GM10266 (cell line): ENCODE results near the gene FAM83G.

Experiments used
- DNase-seq: peaks from one replicate; pipeline ENCODE4 v3.0.0; 2012; ENCODE audit errors: extremely low spot score
- TF ChIP-seq, protein P1 (sequence below): IDR thresholded peaks from 2 replicates; pipeline ENCODE4 v1.5.1; 2012; ENCODE audit warnings: mild to moderate bottlenecking, low read depth; ENCODE audit not compliant: control insufficient read depth, insufficient read depth; ENCODE audit errors: missing control alignments

Gene FAM83G

DNA sequence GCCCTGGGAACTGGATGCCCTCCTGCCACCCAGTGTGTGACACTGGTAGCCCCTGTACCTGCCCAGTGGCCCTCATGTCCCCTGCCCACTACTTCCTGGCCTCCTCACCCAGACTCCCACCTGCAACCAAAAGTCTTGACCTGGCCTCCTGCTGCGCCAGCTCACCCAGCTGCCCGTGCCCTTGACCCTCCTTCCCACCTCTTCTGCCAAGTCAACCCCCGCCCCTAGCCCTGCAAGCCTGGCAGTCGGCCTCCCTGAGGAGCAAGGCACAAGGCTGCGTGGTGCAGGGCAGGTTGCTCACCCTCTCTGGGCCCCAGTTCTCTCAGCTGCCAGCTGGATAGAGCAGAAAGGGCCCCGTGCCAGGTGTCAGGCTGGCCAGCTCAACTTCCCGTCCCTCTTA is 12.3 kb upstream of the FAM83G start:
- no peak for DNase-seq
- TF ChIP-seq, protein P1, sequence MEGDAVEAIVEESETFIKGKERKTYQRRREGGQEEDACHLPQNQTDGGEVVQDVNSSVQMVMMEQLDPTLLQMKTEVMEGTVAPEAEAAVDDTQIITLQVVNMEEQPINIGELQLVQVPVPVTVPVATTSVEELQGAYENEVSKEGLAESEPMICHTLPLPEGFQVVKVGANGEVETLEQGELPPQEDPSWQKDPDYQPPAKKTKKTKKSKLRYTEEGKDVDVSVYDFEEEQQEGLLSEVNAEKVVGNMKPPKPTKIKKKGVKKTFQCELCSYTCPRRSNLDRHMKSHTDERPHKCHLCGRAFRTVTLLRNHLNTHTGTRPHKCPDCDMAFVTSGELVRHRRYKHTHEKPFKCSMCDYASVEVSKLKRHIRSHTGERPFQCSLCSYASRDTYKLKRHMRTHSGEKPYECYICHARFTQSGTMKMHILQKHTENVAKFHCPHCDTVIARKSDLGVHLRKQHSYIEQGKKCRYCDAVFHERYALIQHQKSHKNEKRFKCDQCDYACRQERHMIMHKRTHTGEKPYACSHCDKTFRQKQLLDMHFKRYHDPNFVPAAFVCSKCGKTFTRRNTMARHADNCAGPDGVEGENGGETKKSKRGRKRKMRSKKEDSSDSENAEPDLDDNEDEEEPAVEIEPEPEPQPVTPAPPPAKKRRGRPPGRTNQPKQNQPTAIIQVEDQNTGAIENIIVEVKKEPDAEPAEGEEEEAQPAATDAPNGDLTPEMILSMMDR: no peak

- TF ChIP-seq, protein P1: no peak
- DNase-seq: no peak
Measured at GRCh38 chr17:19016297-19016696, 11.7 kb upstream of the FAM83G start.

GRCh38 chr17:19015428-19015827 is 10.9 kb upstream of the FAM83G start:
- DNase-seq: no peak
- TF ChIP-seq, protein P1: no peak

GRCh38 chr17:19014628-19015215 is 10.2 kb upstream of the FAM83G start:
- TF ChIP-seq, protein P1: no peak
- no peak for DNase-seq

DNA sequence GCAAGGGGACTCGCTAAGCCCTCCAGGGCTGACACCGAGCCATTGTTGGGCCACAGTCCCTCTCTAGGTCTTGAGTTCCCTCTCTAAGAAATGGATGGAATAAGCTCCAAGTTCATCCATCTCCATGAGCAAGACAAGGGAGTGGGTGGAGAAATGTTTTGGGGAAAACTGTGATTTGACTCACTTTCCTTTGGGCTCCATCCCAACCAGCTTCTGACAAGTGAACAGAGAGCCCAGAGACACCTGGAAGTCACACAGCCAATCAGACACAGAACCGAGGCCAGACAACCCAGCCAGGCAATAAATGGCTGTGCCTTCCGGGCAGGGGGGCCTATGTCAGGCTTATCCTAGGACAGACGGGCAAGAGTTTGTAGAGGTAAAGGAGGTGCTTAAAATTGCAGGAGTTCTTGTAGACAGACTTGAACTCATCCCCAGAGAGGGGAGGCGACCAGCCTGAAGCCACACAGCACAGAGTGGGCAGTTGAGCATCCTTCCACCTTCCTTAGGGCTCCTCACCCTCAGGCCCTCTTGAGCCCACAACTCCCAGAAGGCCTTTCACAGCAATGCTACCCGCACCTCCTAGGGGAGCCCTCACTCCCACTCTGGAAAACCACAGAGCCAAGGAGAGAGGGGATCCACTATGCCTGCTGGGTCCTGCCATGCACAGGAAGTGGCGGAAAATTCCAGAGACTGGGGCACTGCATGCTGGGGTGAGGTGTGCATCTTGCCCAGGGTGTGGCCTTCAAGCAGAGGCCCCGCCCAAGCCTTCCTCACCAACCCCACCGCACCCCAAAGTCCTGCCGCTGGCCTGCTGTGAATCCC is 9.5 kb upstream of the FAM83G start:
- no peak for DNase-seq
- TF ChIP-seq, protein P1: no peak

DNA sequence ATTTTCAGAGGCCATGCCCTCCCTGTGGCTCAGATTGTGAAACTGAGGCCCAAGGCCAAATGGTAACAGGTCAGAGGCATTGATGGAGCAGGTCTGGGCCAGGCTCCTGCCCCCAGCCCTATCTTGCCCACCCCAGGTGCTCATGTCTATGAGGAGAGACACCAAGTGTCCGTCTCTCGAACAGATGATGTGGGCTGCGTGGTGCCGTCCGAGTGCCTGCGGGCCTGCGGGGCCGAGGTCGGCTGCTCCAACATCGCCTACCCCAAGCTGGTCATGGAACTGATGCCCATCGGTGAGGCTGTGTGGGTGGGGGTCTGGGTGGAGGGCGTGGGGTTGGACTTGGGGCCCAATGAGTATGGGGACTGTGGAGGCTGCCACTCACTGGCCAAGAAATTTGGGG is 8.7 kb upstream of the FAM83G start:
- DNase-seq: no peak
- TF ChIP-seq, protein P1: no peak

GRCh38 chr17:19012171-19013080 is 7.9 kb upstream of the FAM83G start:
- no peak for DNase-seq
- TF ChIP-seq, protein P1: no peak
